Esophagus squamous epithelium (tissue), 4 donors: ENCODE data around the gene B3GALT6.

Source experiments
- CTCF ChIP-seq, 6 experiments: fragments of 450-650 bp in 4 of 6; fragments of 200-600 bp in 2 of 6; sonication (generic) in 2 of 6; IDR thresholded peaks; one replicate each; pipeline ENCODE4 v1.5.1; 2016 to 2019; ENCODE audit warnings: antibody characterized with exemption in 6 of 6, mild to moderate bottlenecking in 4 of 6, moderate library complexity in 4 of 6
- POLR2A ChIP-seq, 4 donors: fragments of 450-650 bp; IDR thresholded peaks; one replicate each; pipeline ENCODE4 v1.6.1; 2017; ENCODE audit warnings: antibody characterized with exemption in 4 of 4, mild to moderate bottlenecking in 4 of 4, moderate library complexity in 3 of 4

GRCh38 chr1:1259951-1260600 lies 28.0 kb downstream of the B3GALT6 start:
- no peak for TF ChIP-seq POLR2A (IDR thresholded peaks at IDR 0.05)
- no peak for TF ChIP-seq CTCF (IDR thresholded peaks at IDR 0.05)
